NOMO-1 treated with DMSO at 0.1 percent for 48 hours (cell line): Measurements from ENCODE around the gene GCGR.
A peak's percentile ranks its signal among the peaks of the same experiment; 100 is the strongest.

Experiments used
- DNase-seq: peaks from one replicate; lab custom pipeline; 2025; ENCODE audit not compliant: unreplicated experiment; lab: John Stamatoyannopoulos, UW

Gene GCGR

DNA sequence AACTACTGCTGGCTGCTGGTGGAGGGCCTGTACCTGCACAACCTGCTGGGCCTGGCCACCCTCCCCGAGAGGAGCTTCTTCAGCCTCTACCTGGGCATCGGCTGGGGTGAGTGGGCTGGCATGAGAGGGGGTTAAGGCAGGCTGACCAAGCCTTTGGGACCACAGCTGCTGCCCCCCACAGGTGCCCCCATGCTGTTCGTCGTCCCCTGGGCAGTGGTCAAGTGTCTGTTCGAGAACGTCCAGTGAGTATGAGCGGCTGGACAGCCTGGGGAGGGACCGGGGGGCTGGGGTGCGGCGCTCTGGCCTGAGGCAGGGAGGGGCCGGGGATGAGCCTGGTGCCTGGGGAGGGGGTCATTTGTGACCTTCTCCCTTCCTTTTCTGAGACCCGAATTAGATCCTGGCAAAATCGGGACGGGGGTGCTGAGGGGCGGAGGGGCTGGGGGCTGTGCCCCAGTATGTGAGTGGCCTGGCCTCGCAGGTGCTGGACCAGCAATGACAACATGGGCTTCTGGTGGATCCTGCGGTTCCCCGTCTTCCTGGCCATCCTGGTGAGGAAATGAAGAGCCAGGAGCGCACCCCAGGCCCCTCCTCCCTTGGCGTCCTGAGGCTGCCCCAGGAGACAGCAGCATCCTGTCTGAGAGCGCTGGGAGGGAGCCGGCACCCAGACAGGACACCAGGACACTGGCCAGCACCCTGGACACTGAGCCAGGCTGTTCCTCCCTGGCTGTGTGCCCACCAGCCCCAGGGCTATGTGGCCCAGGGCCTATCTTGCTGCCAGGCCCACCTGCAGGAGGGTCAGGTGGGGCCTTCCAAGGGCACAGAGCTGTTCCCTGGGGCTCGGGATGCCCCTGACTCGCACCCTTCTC, 8.0 kb downstream of the GCGR start:
- DNase-seq: no peak

DNA sequence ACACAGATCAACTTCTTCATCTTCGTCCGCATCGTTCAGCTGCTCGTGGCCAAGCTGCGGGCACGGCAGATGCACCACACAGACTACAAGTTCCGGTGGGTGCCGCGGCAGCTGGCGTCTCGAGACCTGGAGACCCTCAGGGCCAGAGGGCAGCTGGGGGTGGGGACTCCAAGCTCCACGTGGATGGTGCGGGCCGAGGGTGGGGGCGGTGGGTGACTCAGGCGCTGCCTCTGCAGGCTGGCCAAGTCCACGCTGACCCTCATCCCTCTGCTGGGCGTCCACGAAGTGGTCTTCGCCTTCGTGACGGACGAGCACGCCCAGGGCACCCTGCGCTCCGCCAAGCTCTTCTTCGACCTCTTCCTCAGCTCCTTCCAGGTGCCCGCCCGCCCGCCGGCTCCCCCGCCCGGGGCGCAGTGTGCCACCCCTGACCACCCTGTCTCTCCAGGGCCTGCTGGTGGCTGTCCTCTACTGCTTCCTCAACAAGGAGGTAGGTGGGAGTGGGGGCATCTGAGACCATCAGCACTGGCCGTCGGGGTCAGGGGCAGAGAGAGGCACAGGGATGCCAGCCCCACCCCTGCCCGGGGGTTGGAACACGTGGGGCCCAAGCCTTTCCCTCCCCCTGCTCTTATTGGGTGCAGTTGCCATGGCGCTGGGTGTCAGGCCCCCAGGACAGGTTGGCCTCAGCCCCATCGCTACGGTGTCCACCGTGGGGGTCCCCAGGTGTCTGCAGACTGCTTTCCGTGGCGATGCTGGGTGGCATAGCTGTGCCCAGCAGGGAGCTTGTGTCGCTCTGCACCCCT, 8.8 kb downstream of the GCGR start:
- DNase-seq: no peak

DNA sequence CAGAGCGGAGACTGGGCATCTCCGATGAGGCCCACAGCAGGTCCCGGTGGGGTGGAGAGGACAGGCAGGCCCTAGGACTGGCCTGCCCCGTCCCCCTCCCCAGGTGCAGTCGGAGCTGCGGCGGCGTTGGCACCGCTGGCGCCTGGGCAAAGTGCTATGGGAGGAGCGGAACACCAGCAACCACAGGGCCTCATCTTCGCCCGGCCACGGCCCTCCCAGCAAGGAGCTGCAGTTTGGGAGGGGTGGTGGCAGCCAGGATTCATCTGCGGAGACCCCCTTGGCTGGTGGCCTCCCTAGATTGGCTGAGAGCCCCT, 9.4 kb downstream of the GCGR start:
- no peak for DNase-seq

DNA sequence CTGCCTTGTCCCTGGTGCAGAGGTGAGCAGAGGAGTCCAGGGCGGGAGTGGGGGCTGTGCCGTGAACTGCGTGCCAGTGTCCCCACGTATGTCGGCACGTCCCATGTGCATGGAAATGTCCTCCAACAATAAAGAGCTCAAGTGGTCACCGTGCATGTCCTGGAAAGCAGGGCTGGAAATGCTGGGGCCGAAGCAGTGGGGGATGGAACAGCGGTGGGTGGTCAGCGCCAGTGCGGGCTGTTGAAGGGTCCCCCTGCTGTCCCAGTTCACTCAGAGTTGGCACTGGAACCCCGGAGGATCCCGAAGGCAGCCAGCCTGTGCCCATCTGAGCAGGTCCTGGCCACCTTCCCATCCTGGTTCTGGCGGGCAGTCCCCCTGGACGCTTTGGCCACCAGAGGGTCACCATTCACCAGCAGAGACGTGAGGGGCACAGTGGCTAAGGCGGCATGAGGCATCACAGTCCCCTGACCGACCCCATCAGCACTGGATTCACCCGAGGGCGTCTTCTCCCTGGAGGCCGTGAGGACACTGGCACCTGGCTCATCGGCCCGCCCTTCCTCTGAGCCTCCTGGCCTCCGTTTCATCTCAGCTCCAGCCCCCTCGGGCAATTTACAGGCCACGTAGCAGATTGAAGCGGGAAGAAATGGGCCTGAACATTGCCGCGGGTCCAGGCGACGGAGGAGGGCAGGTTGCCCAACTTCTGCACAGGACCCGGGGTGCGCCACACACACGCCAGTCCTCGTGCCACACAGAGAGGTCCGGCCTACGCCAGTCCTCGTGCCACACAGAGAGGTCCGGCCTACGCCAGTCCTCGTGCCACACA, 10.1 kb downstream of the GCGR start:
- no peak for DNase-seq

DNA sequence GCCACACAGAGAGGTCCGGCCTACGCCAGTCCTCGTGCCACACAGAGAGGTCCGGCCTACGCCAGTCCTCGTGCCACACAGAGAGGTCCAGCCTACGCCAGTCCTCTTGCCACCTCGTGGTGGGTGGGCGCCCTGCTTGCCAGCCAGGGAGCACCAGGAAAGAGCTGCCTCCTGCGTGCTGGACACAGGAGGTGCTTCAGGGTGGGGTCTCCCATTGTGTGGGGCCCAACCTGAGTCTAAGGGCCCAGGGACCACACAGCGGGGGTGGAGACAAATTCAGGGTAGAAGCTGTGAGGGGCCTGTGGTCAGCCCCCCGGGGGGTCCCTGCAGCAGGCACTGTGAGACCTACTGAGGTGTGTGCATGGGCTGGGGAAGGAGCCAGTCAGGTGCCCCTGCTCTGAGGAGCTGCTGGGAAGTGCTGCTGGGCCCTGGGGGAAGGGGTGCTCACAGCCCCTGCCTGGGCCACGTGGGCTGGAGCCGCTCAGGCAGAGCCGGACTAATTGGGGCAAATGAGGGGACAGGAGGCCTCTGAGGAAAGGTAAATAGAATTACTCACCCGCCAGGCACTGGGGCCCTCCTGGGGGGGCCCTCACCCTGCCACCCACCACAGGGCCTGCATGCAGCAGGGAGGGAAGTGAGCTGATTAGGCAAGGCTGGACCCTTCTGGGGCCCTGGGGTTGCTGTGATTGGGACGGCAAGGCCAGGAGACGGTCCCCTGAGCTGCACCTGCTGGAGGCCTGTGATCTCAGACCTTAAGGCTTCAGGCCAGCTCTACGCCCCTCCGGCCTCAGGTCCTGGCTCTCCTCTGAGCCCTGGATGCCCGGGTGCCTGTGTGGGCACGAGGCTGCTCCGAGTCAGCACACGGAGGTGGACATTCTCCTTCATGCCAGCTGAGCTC, 11.0 kb downstream of the GCGR start:
- DNase-seq: peak; percentile 53

DNA sequence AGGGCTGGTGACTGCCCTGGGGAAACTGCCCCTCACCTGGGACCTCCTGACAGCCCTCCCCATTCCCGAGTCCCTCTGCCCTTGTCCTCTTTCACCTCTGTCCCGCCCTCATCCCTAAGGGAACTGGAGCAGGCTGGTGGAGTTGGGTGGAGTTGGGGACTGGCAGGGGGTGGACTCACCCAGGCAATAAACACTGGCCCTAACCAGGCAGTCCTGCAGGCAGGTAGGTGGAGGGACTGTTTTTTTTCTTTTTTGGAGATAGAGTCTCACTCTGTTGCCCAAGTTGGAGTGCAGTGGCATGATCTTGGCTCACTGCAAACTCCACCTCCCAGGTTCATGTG, 11.7 kb downstream of the GCGR start:
- no peak for DNase-seq

DNA sequence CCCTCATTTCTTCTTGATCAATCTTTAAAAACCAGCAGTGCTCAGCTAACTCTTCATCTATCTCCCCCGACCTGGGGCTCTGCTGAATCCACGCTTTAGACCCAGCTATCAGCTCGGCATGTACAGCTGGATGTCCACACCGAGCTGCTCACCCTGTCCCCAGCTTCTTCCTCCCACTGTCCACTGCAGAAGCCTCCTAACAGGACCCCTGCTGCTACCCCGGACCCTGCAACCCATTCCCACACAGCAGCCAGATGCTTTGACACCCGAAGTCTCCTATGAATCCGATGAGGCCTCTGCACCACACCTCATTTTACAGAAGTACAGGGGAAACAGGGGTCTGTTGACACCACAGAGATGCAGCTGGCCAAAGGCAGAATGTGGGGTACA, 13.8 kb downstream of the GCGR start:
- no peak for DNase-seq

DNA sequence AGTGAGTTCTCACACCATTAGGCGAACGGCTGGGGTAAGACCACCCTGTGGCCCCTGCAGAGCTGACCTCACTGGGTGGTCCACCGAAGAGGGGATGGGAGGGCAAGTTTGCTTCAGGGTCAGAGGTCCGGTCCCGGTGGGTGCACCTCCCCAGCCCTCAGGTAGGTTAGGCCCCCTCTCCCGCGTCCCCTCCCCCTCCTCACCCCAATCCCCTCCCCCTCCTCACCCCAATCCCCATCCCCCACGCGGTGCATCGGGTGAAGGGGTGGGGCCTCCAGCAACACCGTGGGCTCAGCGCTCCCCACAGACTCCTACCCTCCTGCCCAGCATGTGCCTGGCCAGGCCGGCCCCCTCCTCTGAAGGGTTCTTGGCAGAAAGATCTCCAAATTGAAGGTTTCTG, 15.8 kb downstream of the GCGR start:
- no peak for DNase-seq

DNA sequence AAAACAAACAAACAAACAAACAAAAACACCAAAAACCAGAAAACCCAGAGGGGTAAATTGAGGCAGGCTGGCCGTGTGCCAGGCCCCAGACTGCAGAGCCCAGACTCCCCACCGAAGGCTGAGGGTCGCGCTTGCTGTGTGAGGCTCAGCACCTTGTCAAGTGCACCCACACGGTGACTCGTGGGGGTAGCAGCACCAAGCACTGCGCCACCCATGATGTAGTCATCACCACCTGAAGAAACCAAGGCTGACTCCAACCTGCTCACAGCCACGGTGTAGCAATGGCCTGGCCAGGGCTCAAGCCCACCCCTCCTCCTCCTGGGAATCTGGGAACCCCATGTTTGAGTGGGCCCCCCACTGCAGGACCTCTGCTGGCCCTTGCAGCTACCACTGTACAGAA, 17.2 kb downstream of the GCGR start:
- DNase-seq: no peak

DNA sequence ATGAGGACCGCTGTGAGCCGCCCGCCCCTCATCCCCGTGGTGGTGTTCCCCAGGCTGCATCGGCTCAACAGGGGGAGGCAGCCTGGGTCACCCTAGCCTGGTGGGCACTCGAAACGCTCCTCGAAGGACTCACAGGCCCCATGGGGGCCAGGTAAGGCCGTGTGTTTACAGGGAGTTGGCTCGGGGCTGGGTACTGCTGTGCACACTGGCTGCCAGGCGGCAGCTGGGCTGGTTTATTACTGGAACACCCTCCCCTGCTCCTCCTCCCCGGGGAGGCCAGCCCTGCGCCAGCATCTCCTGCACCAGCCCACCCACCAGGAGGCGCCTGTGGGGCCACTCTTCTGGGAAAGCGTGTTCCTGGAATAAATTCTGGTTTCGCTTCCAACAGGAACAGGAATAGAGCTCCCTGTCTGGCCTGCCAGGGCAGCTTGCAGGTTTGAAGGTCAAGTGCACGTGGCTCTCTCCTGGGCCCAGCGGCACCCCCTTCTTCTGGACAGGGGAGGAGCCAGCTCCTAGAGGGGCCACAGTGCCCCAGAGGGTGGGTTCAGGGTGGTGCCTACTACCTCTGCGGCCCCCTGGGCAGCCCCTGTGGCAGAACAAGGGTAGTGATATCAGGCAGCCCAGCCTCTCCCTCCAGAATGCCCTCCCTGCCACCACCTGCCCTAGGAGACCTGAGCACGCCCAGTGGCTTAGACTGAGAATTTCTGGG, 17.8 kb downstream of the GCGR start:
- peak; percentile 33 for DNase-seq

DNA sequence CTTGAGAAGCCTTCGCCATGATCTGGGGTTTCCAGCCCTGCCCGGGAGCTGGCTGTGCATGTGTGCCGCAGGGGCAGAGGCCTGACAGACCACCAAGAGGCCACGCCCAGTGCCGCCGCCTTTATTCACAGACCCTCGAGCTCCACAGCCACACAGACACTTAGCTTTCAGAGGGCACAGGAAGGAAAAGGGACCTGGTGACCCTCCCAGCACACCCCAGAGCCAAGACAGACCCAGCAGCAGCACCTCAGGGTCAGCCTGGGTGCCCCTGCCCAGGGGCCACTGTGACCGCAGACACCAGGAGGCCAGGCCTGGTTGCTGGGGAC, 18.3 kb downstream of the GCGR start:
- no peak for DNase-seq

DNA sequence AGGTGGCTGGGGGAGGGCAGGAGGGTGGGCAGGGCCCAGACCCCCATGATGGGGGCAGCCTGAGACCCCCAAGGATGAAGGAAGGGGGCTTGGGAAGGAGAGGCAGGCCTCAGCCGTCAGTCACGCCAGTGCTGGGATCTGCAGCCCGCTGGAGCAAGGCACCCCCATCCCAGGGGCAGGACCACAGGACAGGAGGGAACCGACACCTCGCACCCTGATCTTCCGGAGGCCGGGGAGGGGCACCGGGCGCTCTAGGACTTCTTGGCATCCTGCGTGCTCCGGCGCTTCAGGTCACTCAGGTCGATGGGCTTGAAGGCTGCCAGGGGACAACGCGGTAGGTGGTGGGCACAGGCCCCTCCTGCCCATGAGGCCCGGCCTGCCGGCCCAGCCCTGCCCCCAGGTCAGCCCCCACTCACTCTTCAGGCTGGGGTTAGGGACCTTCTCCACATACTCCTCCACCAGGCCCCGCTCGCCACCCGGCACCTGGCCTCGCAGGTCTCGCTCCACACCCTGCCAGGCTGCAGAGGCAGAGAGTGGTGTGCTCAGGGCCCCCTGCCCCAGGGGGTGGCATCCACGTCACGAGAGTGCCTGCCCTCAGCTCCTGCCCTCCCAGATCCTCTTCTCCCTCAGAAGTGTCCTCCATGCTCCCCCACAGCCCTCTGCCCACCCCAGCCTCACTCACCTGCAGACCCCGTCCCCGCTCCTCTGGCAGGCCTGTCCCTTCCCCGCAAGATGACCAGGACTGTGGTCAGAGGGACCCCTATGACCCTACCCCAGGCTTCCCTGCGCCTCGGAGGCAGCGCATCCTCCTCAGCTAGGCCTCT, 19.3 kb downstream of the GCGR start:
- no peak for DNase-seq

DNA sequence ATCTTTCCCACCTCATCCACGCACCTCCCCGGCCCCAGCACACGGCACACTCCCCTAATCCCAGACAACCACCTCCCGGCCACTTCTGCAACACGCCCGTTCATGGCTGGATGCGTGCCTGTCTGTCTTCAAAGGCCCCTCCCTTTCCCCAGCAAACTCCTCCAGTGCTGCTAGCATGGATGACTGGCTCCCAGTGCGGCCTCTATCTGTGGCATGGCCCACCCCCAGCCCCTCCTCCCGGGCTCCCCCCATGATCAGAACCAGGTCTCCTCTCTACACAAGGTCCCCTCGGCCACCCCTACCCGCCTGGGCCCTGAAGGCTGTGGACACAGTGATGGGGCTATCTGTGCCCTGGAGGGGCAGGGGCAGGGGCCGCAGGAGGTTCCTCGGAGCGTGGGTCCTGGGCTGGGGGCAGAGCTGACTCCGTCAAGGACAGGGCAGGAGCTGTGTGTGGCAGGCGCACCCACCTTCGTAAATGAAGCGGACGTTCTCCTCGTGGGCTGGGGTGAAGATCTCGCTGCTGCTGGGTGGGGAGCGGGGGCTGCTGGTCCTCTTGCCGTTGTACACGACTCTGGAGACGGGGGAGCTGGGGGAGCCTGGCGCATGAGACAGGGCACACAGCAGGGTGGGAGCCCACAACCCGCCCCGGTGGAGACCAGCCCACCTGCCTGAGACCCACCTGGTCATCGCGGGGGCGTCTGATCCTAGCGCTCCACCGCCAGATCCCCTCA, 20.0 kb downstream of the GCGR start:
- no peak for DNase-seq

DNA sequence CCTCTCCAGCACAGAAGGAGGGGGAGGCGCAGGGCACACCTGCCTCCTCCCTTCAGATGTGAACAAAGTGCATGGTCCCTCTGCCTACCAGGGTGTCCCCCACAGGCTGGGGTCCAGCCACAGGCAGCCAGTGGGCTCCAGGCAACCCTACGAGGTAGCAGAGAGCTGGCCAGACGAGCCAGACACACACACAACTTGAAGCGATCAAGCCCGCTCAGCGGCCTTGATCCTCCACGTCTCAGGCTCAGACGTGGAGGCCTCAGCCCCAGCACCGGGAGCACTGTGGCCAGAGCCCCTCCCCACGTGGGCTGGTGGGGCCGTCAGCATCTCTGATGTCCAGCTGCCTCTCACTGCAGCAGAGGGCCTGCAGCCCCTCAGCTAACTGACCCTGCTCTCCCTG, 20.6 kb downstream of the GCGR start:
- DNase-seq: no peak

DNA sequence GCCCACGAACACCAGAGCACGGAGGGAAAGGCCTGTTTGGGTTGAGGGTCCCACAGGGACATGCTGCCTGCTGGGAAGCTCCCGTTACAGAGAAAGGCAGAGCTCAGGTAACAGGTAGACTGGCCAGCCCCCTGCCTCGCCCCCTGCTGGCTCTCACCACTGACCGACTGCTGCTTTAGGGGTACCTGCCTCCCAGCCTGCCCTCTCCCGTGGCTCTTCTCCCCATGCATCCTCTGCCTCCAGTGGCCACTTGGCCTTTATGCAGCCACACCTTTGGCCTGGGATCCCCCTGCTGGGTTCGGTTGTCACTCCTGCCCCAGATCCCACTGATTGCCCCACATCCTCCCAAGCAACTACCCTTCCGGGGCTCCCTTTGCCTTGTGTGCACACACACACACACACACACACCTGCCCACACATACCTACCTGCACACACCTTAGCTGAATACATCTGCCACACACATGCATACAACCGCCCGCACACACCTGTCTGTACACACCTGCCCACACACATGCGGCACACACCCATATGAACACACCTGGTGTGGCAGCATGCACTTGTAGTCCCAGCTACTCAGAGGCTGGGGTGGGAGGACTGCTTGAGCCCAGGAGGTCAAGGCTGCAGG, 22.0 kb downstream of the GCGR start:
- DNase-seq: no peak

DNA sequence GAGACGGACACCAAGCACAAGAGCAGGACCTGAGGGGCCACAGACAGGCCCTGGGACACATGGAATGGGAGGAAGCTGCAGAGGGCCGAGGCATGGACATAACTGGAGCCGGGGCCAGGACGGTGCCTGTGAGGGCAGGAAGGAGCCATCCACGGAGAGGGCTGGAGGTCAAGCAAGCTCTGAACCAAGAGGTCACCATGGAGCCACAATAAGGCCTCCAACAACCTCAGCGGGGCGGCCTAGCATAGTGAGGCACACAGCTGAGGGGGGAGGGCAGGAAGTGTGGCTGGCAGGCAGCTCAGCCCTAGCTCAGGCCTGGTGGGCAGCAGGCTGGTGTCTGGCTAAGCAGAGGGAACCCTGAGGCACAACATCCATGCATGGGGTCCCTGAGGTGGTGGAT, 24.7 kb downstream of the GCGR start:
- no peak for DNase-seq

DNA sequence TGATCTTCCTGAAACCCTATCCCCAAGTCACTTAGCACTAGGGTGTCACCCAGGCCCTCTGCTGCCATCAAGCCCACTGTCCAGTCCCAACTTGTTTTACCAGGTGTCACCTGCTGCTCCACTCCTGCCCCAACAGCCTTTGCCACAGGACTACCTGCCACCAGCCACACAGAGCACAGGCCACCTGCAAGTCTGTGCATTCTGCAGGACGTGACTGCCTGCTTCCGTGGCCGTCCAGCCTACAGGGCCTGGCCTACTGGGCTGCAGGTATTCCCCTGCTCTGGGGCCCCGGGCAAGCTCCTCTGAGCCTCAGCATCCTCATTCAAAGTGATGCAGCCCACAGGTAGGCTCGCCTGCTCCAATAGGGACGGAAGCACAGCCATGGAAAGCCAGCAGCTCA, 25.9 kb downstream of the GCGR start:
- no peak for DNase-seq

DNA sequence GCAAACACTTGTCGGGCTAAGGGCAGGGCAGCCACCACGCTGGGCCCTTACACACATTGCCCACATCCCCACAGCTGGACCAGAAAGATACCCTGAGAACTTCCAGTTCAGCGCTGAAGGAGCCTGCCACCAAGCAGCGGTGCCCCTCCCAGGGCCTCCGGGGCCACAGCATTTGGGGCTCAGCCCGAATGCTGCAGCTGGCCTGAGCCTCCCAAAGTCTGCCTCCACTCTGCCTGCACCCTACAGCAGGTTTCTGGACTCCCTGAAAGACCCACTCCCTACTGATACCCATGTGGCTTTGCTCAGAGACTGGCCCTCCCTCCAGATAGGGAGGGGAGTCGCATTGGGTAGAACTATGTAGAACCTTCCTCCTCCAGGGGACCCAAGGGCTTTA, 27.6 kb downstream of the GCGR start:
- no peak for DNase-seq
